GM23338 (cell line): ENCODE measurements around the gene VPS41. TPM values are rescaled to one million over a fixed set of nuclear protein-coding genes. Genes with fewer than 3 reads are reported as not detected.
A peak's percentile ranks its signal among the peaks of the same experiment; 100 is the strongest.

Experiments
- ATAC-seq: fragments of 200-7000 bp; cut with Tn5 transposase; 3 replicates; pipeline ENCODE4 v1.9.1; 2020
- DNase-seq: peaks from one replicate; pipeline ENCODE4 v3.0.0-alpha.2; 2015; ENCODE audit warnings: low spot score
- H2AFZ ChIP-seq: fragments of 200-600 bp; sonication (generic); 2 replicates; pipeline ENCODE4 v1.8.0; 2016; ENCODE audit warnings: antibody characterized with exemption, mild to moderate bottlenecking, moderate library complexity
- H3F3A ChIP-seq: fragments of 200-600 bp; sonication (generic); replicated peaks from 2 replicates; pipeline ENCODE4 v1.8.0; 2017; ENCODE audit warnings: antibody characterized with exemption, mixed run types, low read depth
- H3K27ac ChIP-seq: fragments of 200-600 bp; sonication (generic); 2 replicates; pipeline ENCODE4 v1.6.1; 2016; ENCODE audit warnings: low read depth
- H3K27me3 ChIP-seq: fragments of 200-600 bp; sonication (generic); 2 replicates; pipeline ENCODE4 v1.8.0; 2016; ENCODE audit warnings: mild to moderate bottlenecking, mixed run types, moderate library complexity; ENCODE audit not compliant: insufficient read depth
- H3K36me3 ChIP-seq: fragments of 200-600 bp; sonication (generic); 2 replicates; pipeline ENCODE4 v1.8.0; 2016; ENCODE audit warnings: mild to moderate bottlenecking; ENCODE audit not compliant: insufficient read depth
- H3K4me1 ChIP-seq: fragments of 200-600 bp; sonication (generic); 2 replicates; pipeline ENCODE4 v1.8.0; 2016; ENCODE audit warnings: mild to moderate bottlenecking, moderate library complexity; ENCODE audit not compliant: insufficient read depth
- H3K4me2 ChIP-seq: fragments of 200-600 bp; sonication (generic); 2 replicates; pipeline ENCODE4 v1.7.1; 2017; ENCODE audit warnings: mixed run types
- H3K4me3 ChIP-seq: fragments of 200-600 bp; sonication (generic); 2 replicates; pipeline ENCODE4 v1.6.1; 2016; ENCODE audit warnings: mixed run types
- H3K79me2 ChIP-seq: fragments of 200-600 bp; sonication (generic); replicated peaks from 2 replicates; pipeline ENCODE4 v1.8.0; 2017; ENCODE audit warnings: mild to moderate bottlenecking; ENCODE audit not compliant: insufficient read depth
- H3K9me2 ChIP-seq: fragments of 200-600 bp; sonication (generic); 2 replicates; pipeline ENCODE4 v1.8.0; 2017; ENCODE audit not compliant: insufficient read depth
- H4K20me1 ChIP-seq: fragments of 200-600 bp; sonication (generic); replicated peaks from 2 replicates; pipeline ENCODE4 v1.8.0; 2017; ENCODE audit warnings: mild to moderate bottlenecking; ENCODE audit not compliant: insufficient read depth
- H3K27ac Mint-ChIP-seq: 2 replicates; pipeline ENCODE4 v1.8.0; 2020; ENCODE audit warnings: inconsistent platforms, mild to moderate bottlenecking, moderate library complexity, mixed read lengths
- H3K27me3 Mint-ChIP-seq: 3 replicates; pipeline ENCODE4 v1.8.0; 2022; ENCODE audit warnings: low read depth, mild to moderate bottlenecking, moderate library complexity, mixed read lengths, inconsistent platforms; ENCODE audit not compliant: insufficient read depth, poor library complexity
- H3K36me3 Mint-ChIP-seq: 3 replicates; pipeline ENCODE4 v1.8.0; 2021; ENCODE audit warnings: low read depth, mild to moderate bottlenecking, inconsistent platforms, moderate library complexity, mixed read lengths
- H3K4me1 Mint-ChIP-seq: 3 replicates; pipeline ENCODE4 v1.8.0; 2020; ENCODE audit warnings: mild to moderate bottlenecking, inconsistent platforms, mixed read lengths
- H3K4me3 Mint-ChIP-seq: 3 replicates; pipeline ENCODE4 v1.8.0; 2021; ENCODE audit warnings: moderate library complexity, mild to moderate bottlenecking, inconsistent platforms, mixed read lengths
- H3K9me3 Mint-ChIP-seq: 3 replicates; pipeline ENCODE4 v1.8.0; 2020; ENCODE audit warnings: moderate library complexity, mild to moderate bottlenecking, inconsistent platforms, mixed read lengths
- CREB1 ChIP-seq: fragments of 250-450 bp; sonication (Bioruptor Pico); IDR thresholded peaks from 2 replicates; pipeline ENCODE4 v1.5.0; 2020; ENCODE audit warnings: low read depth, mild to moderate bottlenecking, moderate library complexity
- EZH2 ChIP-seq: fragments of 200-600 bp; sonication (generic); IDR thresholded peaks from one replicate; pipeline ENCODE4 v1.8.0; 2017; ENCODE audit warnings: antibody characterized with exemption, mild to moderate bottlenecking, low read depth; ENCODE audit not compliant: unreplicated experiment
- EZH2phosphoT487 ChIP-seq: fragments of 200-600 bp; sonication (generic); IDR thresholded peaks from one replicate; pipeline ENCODE4 v1.8.1; 2018; ENCODE audit warnings: antibody characterized with exemption; ENCODE audit not compliant: unreplicated experiment
- JUNB ChIP-seq: IDR thresholded peaks from one replicate; pipeline ENCODE4 v1.6.1; 2016; ENCODE audit warnings: antibody characterized with exemption; ENCODE audit not compliant: unreplicated experiment
- NANOG ChIP-seq: IDR thresholded peaks from 2 replicates; pipeline ENCODE4 v1.6.1; 2016; ENCODE audit warnings: antibody characterized with exemption, borderline replicate concordance
- POLR2AphosphoS5 ChIP-seq: IDR thresholded peaks from 2 replicates; pipeline ENCODE4 v1.6.1; 2016; ENCODE audit warnings: antibody characterized with exemption, low read depth
- STAT1 ChIP-seq: IDR thresholded peaks from one replicate; pipeline ENCODE4 v1.6.1; 2016; ENCODE audit warnings: antibody characterized with exemption; ENCODE audit not compliant: unreplicated experiment
- ZNF114 ChIP-seq: fragments of 250-450 bp; sonication (Bioruptor Pico); IDR thresholded peaks from 2 replicates; pipeline ENCODE4 v1.5.0; 2020; ENCODE audit warnings: mild to moderate bottlenecking, moderate library complexity
- ZNF331 ChIP-seq: fragments of 250-450 bp; sonication (Bioruptor Pico); IDR thresholded peaks from 2 replicates; pipeline ENCODE4 v1.5.0; 2020; ENCODE audit warnings: low read depth, mild to moderate bottlenecking, moderate library complexity
- polyA plus RNA-seq: library from polyadenylated mRNA; unstranded; fragments of >200 nt; fragmentation: Nextera tagmentation; extraction: Ambion mirVana; gene quantifications from 2 replicates; pipeline ENCODE4 v1.2.1, GENCODE V29; 2016
- total RNA-seq: library from RNA; depleted of rRNA; stranded (reverse); fragments of >200 nt; shearing (Covaris generic); gene quantifications from 2 replicates; pipeline ENCODE4 v1.2.3, GENCODE V29; 2014
- TF ChIP-seq, protein P1 (sequence below): IDR thresholded peaks from 2 replicates; pipeline ENCODE4 v1.6.1; 2016; ENCODE audit warnings: antibody characterized with exemption
- TF ChIP-seq, protein P2 (sequence below), 2 experiments: fragments of 200-600 bp in 1 of 2; sonication (generic) in 1 of 2; conservative IDR thresholded peaks; 2 replicates each; pipeline versions ENCODE4 v1.5.1 to v1.6.1; 2016 to 2017; ENCODE audit warnings: antibody characterized with exemption in 2 of 2, low read depth in 2 of 2, mild to moderate bottlenecking in 2 of 2, moderate library complexity in 1 of 2
- TF ChIP-seq, protein P3 (sequence below): IDR thresholded peaks from one replicate; pipeline ENCODE4 v1.6.1; 2018; ENCODE audit warnings: antibody characterized with exemption; ENCODE audit not compliant: unreplicated experiment
- TF ChIP-seq, protein P4 (sequence below): fragments of 250-450 bp; sonication (Bioruptor Pico); IDR thresholded peaks from 2 replicates; pipeline ENCODE4 v1.5.0; 2020; ENCODE audit warnings: mild to moderate bottlenecking, moderate library complexity

Gene VPS41
- total and polyA plus RNA-seq, 2 experiments from 2014 or later: 20.2 to 41.2 TPM

DNA sequence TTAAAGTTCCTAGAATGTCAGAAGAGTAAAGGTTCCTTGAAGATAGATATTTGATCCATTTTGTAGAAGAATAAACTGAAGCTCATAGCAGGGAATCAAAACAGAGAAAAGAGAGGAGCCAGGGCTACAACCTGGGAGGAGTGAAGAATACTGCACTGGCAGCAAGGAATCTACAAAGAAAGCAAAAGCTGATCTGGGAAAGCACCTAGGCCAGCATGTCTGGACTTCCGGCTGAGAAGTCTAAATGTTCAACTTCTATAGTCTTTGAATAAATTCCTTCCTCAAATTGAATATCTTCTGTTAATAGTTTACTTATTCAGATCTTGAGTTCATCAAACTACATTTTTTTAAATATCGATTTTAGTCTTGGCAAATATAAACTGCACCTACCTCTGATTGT is 78.2 kb downstream of the VPS41 start:
- H2AFZ ChIP-seq: no peak overlapping the region
- H3K4me1 ChIP-seq: no peaks in the 10 kb centered on the region
- Mint-ChIP-seq H3K9me3 (no peaks in the 10 kb centered on the region), H3K36me3 (no peaks in the 10 kb centered on the region), H3K27me3 (no peaks in the 10 kb centered on the region), H3K4me1 (peaks cover 8% of the 10 kb centered on the region; the same call in 2 of the 3 replicates), H3K27ac (peak overlapping the region; percentile 64), H3K4me3 (no peak overlapping the region)
- ATAC-seq (no peak), DNase-seq (no peak)
- no peaks in the 10 kb centered on the region for H3K27me3 ChIP-seq
- TF ChIP-seq STAT1 (no peak), POLR2AphosphoS5 (no peak), JUNB (no peak), ZNF331 (CRISPR knock-in tag) (no peak), NANOG (no peak), ZNF114 (no peak), CREB1 (no peak), EZH2phosphoT487 (no peak), EZH2 (no peak)
- TF ChIP-seq, protein P1, sequence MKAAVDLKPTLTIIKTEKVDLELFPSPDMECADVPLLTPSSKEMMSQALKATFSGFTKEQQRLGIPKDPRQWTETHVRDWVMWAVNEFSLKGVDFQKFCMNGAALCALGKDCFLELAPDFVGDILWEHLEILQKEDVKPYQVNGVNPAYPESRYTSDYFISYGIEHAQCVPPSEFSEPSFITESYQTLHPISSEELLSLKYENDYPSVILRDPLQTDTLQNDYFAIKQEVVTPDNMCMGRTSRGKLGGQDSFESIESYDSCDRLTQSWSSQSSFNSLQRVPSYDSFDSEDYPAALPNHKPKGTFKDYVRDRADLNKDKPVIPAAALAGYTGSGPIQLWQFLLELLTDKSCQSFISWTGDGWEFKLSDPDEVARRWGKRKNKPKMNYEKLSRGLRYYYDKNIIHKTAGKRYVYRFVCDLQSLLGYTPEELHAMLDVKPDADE: no peak
- TF ChIP-seq, protein P2, sequence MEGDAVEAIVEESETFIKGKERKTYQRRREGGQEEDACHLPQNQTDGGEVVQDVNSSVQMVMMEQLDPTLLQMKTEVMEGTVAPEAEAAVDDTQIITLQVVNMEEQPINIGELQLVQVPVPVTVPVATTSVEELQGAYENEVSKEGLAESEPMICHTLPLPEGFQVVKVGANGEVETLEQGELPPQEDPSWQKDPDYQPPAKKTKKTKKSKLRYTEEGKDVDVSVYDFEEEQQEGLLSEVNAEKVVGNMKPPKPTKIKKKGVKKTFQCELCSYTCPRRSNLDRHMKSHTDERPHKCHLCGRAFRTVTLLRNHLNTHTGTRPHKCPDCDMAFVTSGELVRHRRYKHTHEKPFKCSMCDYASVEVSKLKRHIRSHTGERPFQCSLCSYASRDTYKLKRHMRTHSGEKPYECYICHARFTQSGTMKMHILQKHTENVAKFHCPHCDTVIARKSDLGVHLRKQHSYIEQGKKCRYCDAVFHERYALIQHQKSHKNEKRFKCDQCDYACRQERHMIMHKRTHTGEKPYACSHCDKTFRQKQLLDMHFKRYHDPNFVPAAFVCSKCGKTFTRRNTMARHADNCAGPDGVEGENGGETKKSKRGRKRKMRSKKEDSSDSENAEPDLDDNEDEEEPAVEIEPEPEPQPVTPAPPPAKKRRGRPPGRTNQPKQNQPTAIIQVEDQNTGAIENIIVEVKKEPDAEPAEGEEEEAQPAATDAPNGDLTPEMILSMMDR (conservative IDR thresholded peaks at IDR 0.05; ENCODE audit: low read depth in 2 of 2): no peak
- TF ChIP-seq, protein P3, sequence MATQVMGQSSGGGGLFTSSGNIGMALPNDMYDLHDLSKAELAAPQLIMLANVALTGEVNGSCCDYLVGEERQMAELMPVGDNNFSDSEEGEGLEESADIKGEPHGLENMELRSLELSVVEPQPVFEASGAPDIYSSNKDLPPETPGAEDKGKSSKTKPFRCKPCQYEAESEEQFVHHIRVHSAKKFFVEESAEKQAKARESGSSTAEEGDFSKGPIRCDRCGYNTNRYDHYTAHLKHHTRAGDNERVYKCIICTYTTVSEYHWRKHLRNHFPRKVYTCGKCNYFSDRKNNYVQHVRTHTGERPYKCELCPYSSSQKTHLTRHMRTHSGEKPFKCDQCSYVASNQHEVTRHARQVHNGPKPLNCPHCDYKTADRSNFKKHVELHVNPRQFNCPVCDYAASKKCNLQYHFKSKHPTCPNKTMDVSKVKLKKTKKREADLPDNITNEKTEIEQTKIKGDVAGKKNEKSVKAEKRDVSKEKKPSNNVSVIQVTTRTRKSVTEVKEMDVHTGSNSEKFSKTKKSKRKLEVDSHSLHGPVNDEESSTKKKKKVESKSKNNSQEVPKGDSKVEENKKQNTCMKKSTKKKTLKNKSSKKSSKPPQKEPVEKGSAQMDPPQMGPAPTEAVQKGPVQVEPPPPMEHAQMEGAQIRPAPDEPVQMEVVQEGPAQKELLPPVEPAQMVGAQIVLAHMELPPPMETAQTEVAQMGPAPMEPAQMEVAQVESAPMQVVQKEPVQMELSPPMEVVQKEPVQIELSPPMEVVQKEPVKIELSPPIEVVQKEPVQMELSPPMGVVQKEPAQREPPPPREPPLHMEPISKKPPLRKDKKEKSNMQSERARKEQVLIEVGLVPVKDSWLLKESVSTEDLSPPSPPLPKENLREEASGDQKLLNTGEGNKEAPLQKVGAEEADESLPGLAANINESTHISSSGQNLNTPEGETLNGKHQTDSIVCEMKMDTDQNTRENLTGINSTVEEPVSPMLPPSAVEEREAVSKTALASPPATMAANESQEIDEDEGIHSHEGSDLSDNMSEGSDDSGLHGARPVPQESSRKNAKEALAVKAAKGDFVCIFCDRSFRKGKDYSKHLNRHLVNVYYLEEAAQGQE: no peak
- TF ChIP-seq, protein P4, sequence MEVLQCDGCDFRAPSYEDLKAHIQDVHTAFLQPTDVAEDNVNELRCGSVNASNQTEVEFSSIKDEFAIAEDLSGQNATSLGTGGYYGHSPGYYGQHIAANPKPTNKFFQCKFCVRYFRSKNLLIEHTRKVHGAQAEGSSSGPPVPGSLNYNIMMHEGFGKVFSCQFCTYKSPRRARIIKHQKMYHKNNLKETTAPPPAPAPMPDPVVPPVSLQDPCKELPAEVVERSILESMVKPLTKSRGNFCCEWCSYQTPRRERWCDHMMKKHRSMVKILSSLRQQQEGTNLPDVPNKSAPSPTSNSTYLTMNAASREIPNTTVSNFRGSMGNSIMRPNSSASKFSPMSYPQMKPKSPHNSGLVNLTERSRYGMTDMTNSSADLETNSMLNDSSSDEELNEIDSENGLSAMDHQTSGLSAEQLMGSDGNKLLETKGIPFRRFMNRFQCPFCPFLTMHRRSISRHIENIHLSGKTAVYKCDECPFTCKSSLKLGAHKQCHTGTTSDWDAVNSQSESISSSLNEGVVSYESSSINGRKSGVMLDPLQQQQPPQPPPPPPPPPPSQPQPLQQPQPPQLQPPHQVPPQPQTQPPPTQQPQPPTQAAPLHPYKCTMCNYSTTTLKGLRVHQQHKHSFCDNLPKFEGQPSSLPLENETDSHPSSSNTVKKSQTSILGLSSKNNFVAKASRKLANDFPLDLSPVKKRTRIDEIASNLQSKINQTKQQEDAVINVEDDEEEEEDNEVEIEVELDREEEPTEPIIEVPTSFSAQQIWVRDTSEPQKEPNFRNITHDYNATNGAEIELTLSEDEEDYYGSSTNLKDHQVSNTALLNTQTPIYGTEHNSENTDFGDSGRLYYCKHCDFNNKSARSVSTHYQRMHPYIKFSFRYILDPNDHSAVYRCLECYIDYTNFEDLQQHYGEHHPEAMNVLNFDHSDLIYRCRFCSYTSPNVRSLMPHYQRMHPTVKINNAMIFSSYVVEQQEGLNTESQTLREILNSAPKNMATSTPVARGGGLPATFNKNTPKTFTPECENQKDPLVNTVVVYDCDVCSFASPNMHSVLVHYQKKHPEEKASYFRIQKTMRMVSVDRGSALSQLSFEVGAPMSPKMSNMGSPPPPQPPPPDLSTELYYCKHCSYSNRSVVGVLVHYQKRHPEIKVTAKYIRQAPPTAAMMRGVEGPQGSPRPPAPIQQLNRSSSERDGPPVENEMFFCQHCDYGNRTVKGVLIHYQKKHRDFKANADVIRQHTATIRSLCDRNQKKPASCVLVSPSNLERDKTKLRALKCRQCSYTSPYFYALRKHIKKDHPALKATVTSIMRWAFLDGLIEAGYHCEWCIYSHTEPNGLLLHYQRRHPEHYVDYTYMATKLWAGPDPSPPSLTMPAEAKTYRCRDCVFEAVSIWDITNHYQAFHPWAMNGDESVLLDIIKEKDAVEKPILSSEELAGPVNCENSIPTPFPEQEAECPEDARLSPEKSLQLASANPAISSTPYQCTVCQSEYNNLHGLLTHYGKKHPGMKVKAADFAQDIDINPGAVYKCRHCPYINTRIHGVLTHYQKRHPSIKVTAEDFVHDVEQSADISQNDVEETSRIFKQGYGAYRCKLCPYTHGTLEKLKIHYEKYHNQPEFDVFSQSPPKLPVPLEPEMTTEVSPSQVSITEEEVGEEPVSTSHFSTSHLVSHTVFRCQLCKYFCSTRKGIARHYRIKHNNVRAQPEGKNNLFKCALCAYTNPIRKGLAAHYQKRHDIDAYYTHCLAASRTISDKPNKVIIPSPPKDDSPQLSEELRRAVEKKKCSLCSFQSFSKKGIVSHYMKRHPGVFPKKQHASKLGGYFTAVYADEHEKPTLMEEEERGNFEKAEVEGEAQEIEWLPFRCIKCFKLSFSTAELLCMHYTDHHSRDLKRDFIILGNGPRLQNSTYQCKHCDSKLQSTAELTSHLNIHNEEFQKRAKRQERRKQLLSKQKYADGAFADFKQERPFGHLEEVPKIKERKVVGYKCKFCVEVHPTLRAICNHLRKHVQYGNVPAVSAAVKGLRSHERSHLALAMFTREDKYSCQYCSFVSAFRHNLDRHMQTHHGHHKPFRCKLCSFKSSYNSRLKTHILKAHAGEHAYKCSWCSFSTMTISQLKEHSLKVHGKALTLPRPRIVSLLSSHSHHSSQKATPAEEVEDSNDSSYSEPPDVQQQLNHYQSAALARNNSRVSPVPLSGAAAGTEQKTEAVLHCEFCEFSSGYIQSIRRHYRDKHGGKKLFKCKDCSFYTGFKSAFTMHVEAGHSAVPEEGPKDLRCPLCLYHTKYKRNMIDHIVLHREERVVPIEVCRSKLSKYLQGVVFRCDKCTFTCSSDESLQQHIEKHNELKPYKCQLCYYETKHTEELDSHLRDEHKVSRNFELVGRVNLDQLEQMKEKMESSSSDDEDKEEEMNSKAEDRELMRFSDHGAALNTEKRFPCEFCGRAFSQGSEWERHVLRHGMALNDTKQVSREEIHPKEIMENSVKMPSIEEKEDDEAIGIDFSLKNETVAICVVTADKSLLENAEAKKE (CRISPR knock-in tag): no peak
- no peak overlapping the region for H3K4me2 ChIP-seq
- H3K79me2 ChIP-seq: no peaks in the 10 kb centered on the region
- no peaks in the 10 kb centered on the region for H3K36me3 ChIP-seq
- no peak overlapping the region; the same call in 1 of the 2 replicates for H3K27ac ChIP-seq
- H3K4me3 ChIP-seq: no peak overlapping the region
- no peaks in the 10 kb centered on the region; the same call in 1 of the 2 replicates for H4K20me1 ChIP-seq
- no peaks in the 10 kb centered on the region for H3K9me2 ChIP-seq
- no peaks in the 10 kb centered on the region for H3F3A ChIP-seq
